ENCODE results near the gene NPR3.

GRCh38 chr5:32686799-32687498, 24.2 kb upstream of the NPR3 start:
- TF ChIP-seq CTCF (IDR thresholded peaks at IDR 0.05 in 8 of 11, conservative IDR thresholded peaks at IDR 0.05 in 3 of 11): no peak
- no peak for TF ChIP-seq POLR2A (IDR thresholded peaks at IDR 0.05)
- no peak for TF ChIP-seq POLR2AphosphoS5 (IDR thresholded peaks at IDR 0.05)

Measured in spleen (tissue), 7 donors.